ENCODE data around the gene ABHD8.

Gene ABHD8

DNA sequence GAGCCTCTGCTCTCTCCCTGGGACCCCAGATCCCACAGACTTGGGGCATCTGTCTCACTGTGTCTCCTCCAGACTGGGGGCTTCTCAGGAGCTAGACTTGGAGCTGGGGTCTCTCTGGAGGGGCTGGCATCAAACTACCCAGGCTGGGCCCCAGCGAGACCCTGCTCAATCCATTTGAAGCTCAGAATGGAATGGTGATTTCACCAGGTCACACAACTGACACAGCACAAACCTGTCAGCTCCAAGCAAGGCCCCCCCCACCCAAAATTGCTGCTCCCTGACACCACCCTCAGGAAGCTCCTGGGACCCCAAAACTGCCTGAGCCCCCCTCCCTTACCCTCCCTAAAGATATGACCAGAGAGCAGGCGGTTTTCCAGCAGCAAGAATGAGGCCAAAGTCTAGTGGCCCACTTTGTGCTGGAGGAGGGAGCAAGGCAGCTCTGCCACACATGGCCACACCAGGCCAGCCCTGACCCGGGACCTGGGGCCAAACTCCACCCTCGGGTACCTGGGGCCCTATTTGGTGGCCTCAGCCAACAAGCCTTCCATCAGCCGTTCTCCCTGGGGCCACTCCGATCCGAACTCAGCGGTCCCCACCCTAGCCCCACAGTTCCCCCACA, 59.9 kb downstream of the ABHD8 start:
- no peaks in the 10 kb centered on the region for H3K9me3 ChIP-seq (ENCODE audit: low read length)

DNA sequence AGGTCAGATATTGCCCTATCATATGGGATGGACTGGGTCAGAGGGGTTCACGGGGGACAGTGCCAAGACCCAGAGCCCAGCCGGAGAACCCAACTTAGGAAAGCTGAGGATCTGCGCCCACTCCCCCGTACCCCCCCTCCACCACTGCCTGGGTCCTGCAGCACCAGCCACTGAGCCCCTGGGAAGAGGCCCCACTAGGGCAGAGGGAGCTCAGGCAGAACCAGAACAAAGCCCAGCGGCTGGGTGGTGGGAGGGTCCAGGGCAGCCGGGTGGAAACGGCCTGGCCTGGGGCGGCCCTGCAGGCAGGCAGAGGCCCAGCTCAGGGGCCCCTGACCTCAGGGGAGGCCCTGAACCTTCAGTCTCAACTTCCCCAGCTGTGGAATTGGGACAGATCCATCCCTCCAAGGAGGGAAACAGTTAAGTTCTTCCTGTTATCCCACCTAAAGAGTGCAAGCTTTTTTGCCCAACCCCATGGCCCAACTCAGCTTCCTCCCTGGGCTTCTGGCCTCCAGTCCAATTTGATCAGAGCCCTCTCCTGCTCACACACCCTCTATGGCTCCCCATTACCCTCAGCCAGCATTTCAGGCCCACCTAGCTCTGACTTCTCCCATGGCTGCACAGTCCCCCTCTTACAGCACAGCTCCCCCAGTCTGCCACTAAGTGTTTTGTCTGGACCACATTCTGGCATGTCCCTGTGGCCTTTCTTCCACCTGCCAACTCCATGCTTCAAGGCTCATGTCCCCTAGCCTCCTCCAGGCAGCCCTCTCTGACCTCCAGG, 60.6 kb downstream of the ABHD8 start:
- no peak overlapping the region for H3K4me3 ChIP-seq (ENCODE audit: low read depth, low read length, poor library complexity, severe bottlenecking)
- no peaks in the 10 kb centered on the region for H3K9me2 ChIP-seq (ENCODE audit: low read depth, low read length)
- 0 out of 2 replicates have a peak, but pooled peaks cover 4% of the 10 kb centered on the region for H3K36me3 ChIP-seq (ENCODE audit: insufficient read depth, low read length)
- H3K79me2 ChIP-seq (ENCODE audit: insufficient read depth, low read length), result no peaks in the 10 kb centered on the region
- no peak overlapping the region; the same call in 1 of the 2 replicates for H3K9ac ChIP-seq (ENCODE audit: low read length)
- H3F3A ChIP-seq (ENCODE audit: insufficient read depth, low read length), result no peaks in the 10 kb centered on the region
- H3K27ac ChIP-seq (ENCODE audit: low read depth, low read length, poor library complexity, severe bottlenecking), result peak overlapping the region; percentile 59
- peaks cover 36% of the 10 kb centered on the region for H3K4me1 ChIP-seq (ENCODE audit: insufficient read depth, low read length, severe bottlenecking)
- H3K9me3 ChIP-seq (ENCODE audit: low read length), result no peaks in the 10 kb centered on the region
- peak overlapping the region; percentile 79; the same call in 1 of the 2 replicates for H3K4me2 ChIP-seq (ENCODE audit: low read length)
- TF ChIP-seq, protein P1, sequence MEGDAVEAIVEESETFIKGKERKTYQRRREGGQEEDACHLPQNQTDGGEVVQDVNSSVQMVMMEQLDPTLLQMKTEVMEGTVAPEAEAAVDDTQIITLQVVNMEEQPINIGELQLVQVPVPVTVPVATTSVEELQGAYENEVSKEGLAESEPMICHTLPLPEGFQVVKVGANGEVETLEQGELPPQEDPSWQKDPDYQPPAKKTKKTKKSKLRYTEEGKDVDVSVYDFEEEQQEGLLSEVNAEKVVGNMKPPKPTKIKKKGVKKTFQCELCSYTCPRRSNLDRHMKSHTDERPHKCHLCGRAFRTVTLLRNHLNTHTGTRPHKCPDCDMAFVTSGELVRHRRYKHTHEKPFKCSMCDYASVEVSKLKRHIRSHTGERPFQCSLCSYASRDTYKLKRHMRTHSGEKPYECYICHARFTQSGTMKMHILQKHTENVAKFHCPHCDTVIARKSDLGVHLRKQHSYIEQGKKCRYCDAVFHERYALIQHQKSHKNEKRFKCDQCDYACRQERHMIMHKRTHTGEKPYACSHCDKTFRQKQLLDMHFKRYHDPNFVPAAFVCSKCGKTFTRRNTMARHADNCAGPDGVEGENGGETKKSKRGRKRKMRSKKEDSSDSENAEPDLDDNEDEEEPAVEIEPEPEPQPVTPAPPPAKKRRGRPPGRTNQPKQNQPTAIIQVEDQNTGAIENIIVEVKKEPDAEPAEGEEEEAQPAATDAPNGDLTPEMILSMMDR (IDR thresholded peaks at IDR 0.05; ENCODE audit: low read length), result no peak
- TF ChIP-seq EZH2 (IDR thresholded peaks at IDR 0.05; ENCODE audit: borderline replicate concordance, low read length), result no peak
- no peak overlapping the region for H2AFZ ChIP-seq (ENCODE audit: low read length)
- H3K27me3 ChIP-seq (ENCODE audit: insufficient read depth, low read length), result no peaks in the 10 kb centered on the region
- no peaks in the 10 kb centered on the region for H4K20me1 ChIP-seq (ENCODE audit: insufficient read depth, low read length)

More for the DNA sequence above, 59.9 kb downstream of the ABHD8 start:
- no peaks in the 10 kb centered on the region for H3K27me3 ChIP-seq (ENCODE audit: insufficient read depth, low read length)
- no peaks in the 10 kb centered on the region for H3K79me2 ChIP-seq (ENCODE audit: insufficient read depth, low read length)
- H3K27ac ChIP-seq (ENCODE audit: low read depth, low read length, poor library complexity, severe bottlenecking), result peak overlapping the region; percentile 59
- peak overlapping the region; percentile 66 for H3K4me3 ChIP-seq (ENCODE audit: low read depth, low read length, poor library complexity, severe bottlenecking)
- H3F3A ChIP-seq (ENCODE audit: insufficient read depth, low read length), result no peaks in the 10 kb centered on the region
- no peaks in the 10 kb centered on the region for H3K9me2 ChIP-seq (ENCODE audit: low read depth, low read length)
- peaks cover 36% of the 10 kb centered on the region for H3K4me1 ChIP-seq (ENCODE audit: insufficient read depth, low read length, severe bottlenecking)
- H3K9ac ChIP-seq (ENCODE audit: low read length), result peak overlapping the region; percentile 51; the same call in 1 of the 2 replicates
- H3K36me3 ChIP-seq (ENCODE audit: insufficient read depth, low read length), result 0 out of 2 replicates have a peak, but pooled peaks cover 4% of the 10 kb centered on the region
- peak overlapping the region; percentile 79 for H3K4me2 ChIP-seq (ENCODE audit: low read length)
- no peak for TF ChIP-seq EZH2 (IDR thresholded peaks at IDR 0.05; ENCODE audit: borderline replicate concordance, low read length)
- TF ChIP-seq, protein P1 (IDR thresholded peaks at IDR 0.05; ENCODE audit: low read length), result no peak
- no peak overlapping the region for H2AFZ ChIP-seq (ENCODE audit: low read length)
- no peaks in the 10 kb centered on the region for H4K20me1 ChIP-seq (ENCODE audit: insufficient read depth, low read length)

Data from OCI-LY1 (cell line).